Activated naive CD4-positive, alpha-beta T cell (primary cell): Measurements from ENCODE around the gene PAOX.
"Not testable (repeated sequence)": the region's sequence is repeated elsewhere in the genome, so short reads cannot be mapped to it uniquely, and the experiment has no call there.

ENCODE experiments used
- DNase-seq, 4 experiments: peaks; one replicate each; lab custom pipeline; 2025; lab: John Stamatoyannopoulos, UW

The PAOX gene

GRCh38 chr10:133364645-133365431 lies 14.2 kb upstream of the PAOX start:
- no peak for DNase-seq

- no peak for DNase-seq
These were observed 13.5 kb upstream of the PAOX start for GRCh38 chr10:133365461-133366129.

DNA sequence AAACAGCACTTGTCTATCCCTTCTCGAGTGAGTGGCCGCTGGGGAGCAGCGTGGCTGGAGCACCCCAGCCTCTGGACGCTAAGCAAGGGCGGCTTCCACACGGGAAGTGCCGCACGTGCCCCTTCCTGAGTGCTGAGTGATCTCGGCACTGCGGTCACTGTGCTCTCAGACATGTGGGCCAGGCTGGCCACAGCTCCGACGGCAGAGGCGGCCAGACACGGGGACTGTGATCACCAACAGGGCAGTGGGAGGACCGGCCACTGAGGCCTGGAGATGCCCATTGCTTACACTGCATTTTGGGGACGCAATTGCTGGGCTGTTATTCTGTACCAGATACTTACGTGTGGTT lies 13.0 kb upstream of the PAOX start:
- DNase-seq: no peak

GRCh38 chr10:133366751-133367150 lies 12.3 kb upstream of the PAOX start:
- no peak for DNase-seq

DNA sequence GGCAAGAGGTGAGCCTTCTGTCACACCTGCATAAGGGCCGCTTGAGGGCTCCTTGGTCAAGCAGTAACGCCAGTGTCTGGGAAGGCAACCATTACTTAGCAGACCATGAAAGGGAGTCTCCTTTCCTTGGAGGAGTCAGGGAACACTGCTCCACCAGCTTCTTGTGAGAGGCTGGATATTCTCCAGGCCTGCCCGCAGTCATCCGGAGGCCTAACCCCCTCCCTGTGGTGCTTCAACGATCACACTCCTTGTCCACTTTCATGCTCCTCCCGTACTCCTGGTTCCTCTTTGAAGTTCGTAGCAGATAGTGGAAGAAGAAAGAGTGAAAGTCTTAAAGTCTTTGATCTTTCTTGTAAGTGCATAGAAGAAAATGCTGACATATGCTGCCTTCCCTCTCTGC lies 11.6 kb upstream of the PAOX start:
- not testable (repeated sequence) for DNase-seq

DNA sequence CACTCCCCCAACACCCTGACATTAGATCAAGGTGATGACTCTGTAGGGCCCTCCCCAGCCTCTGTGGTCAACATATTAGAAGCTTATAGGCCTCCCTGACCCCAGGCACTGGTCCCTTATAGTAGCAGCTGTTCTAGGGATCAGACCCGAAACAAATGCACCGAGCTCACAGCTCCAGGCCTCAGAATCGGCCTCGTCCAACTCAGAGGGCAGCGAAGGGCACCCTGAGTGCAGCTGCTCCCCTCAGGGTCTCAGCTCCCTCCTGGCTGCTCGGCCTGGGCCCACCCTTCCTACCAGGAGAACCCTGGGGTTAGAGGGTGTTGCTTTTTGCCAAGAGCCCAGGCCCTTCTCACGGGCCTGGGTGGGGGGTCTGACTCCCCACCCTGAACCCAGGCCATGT lies 10.9 kb upstream of the PAOX start:
- DNase-seq: no peak

DNA sequence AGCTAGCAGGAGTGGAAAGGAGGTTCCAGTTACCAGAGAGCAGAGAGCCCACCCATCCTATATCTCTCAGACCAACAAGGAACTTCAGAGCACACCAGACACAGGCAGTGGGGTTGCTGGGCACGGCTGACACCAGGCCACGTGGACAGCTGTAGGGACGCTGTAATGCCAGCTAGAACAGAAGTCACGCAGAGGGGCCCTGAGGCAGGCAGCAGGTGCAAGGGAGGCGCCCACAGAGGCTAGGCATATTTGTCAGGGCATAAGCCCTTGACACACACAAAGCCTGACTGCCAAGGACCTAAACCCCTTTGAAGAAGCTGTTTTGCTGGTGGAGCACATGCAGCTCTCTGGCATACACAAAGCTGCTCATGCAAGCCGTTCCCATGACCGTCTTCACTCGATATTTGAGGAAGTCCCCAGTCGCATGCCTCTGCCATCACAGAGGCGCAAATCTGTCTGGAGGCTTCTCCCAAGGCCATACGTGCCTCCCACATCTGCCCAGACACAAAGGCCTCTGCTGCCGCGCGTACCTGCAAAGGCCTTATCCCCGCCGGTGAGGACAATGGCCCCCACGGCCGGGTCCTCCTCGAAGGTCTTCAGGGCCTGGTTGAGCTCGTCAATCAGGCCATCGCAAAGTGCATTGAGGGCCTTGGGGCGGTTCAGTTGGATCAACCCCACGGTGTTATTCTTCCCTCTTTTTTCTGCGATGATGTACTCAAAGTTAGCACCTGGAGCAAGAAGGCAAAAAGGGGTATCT lies 8.9 kb upstream of the PAOX start:
- no peak for DNase-seq

DNA sequence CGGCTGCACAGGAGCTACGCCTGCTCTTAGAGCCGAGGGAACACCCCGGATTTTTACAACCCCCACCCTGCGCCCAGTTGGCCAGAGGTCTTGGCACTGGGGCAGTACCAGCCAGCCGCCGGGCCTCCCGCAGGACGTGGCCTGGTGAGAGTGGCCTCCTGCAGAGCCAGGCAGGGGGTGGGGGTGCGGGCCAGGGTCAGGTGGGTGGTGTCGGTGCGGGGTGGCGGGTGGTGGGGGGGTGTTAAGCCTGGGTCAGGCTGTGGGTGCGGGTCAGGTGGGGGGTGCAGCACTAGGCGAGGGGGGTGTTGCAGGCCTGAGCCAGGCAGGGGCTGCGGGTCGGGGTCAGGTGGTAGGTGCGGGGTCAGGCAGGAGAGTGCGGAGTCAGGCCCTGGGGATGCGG lies 6.6 kb upstream of the PAOX start:
- no peak for DNase-seq

GRCh38 chr10:133373174-133374090 lies 5.6 kb upstream of the PAOX start, which contains the start of gene ECHS1:
TSS of gene ECHS1 (minus strand) at chr10:133373354. CDS start at chr10:133373333, 21 bp downstream.
- DNase-seq: peak; percentile 66 to 91 (median 76)

DNA sequence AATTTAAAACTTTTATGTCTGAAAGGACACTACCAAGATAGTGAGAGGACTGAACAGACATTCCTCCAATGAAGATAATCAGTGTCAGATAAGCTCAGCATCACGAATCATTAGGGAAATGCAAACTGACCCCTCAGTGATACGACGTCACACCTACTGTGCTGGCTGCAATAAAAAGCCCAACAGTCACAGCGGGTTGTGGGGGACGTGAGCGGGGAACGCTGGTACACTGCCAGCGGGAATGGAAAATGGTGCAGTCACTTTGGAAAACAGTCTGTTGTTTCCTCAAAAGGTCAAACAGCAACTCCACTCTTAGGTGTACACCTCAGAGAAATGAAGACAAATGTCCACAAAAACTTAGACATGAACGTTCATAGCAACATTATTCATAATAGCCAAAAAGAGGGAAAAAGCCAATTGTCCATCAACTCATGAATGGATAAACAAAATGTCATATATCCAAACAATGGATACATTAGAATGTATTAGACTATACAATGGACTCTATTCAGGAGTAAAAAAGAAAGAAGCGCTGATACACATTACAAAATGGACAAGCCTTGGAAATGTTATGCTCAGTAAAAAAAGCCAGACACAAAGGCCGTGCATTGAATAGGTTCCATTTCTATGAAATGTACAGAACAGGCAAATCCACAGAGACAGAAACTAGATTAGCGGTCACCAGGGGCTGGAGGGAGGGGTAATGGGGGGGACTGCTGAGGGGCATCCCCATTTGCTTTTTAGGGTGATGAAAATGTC lies 3.5 kb upstream of the PAOX start:
- DNase-seq: no peak

DNA sequence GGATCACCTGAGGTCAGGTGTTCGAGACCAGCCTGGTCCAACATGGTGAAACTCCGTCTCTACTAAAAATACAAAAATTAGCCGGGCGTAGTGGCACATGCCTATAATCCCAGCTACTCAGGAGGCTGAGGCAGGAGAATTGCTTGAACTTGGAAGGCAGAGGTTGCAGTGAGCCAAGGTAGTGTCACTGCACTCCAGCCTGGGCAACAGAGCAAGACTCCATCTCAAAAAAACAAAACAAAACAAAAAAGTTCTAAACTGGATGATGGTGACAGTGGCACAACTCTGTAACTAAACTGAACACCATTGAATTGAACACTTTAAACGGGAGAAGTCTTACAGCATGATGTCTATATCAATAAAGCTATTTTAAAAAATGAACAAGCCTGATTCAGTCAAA lies 2.9 kb upstream of the PAOX start:
- DNase-seq: not testable (repeated sequence)

DNA sequence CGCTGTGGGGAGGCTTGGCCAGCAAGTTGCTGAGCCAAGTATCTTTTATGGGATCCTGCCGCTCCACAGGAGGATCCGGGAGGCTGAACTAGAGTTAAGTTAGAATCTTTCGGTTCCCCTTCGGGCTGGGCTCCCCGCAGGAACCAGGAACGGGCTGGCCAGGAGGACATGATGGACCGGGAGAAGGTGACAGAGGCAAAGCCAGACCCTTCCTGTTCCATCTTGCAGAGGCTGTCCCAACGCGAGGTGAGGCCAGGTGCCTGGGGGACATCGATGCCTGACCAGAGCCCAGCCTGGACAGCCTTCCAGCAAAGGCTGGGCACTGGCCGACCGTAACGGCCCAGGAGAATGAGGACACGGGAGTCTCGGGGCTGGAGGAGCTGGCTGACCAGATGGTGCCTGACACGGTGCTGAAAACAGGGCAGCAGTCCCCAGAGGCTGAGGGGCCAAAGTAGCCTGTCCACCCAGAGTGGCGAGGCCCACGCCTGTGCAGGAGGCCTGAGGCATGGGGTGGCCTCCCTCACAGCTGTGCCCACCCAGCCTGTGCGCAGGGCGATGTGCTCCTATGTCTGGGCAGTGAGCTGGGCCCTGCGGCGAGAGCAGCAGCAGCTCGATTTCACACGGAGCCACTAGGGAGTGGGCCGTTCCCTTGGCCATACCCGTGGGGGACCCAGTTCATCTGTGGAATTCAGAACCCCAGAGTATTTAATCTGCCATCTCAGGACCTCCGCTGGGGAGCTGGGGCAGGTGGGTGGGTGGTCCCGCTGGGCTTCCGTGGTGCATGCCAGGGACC lies 1.8 kb upstream of the PAOX start:
- DNase-seq: no peak

- no peak for DNase-seq
These were observed 1.2 kb upstream of the PAOX start for GRCh38 chr10:133377818-133378250.

GRCh38 chr10:133378251-133379096 lies 588 bp upstream of the PAOX start:
- DNase-seq: peak in 2 of 4 experiments; percentile 56 to 64

DNA sequence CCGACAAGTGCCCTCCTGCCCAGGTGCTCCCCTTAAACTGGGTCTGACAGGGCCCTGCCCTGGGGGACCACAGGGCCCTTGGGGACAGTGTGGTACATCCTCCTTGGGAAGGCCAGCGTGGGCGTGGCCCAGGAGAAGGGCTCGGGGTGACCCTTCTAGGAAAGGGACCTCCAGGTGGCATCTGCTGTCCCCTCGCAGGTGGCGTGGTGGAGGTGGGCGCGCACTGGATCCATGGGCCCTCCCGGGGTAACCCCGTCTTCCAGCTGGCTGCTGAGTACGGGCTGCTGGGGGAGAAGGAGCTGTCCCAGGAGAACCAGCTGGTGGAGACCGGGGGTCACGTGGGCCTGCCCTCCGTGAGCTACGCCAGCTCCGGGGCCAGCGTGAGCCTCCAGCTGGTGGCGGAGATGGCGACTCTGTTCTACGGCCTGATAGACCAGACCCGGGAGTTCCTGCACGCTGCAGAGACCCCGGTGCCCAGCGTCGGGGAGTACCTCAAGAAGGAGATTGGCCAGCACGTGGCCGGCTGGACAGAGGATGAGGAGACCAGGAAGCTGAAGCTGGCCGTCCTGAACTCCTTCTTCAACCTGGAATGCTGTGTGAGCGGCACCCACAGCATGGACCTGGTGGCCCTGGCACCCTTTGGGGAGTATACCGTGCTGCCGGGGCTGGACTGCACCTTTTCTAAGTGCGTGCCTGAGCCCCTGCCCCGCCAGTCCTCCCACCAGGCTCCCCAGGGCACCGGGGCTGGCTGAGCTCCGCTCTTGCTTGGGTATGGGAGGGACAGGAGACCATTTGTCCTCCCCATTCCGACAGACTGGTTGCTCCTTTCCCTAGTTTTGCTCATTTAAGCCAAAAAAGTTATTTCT lies 972 bp downstream of the PAOX start:
- no peak for DNase-seq

DNA sequence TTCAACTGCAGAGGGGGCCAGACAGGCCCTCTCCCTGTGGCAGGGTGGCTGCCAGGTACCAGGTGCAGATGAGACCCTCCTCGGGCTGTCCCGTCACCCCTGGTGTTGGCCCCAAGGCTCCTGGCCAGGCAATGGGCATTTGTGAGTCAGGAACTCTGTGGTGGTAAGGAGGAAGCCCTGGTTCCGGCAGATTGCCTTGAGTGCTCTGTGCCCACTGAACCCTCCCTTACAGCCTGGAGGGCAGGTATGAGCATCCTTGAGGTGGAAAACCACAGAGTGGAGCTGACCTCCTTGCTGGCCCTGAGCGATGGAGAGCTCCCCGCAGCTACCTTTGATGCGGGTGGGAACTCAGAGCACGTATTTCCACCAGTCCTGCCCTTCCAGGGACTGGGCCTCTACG lies 2.0 kb downstream of the PAOX start:
- no peak for DNase-seq

DNA sequence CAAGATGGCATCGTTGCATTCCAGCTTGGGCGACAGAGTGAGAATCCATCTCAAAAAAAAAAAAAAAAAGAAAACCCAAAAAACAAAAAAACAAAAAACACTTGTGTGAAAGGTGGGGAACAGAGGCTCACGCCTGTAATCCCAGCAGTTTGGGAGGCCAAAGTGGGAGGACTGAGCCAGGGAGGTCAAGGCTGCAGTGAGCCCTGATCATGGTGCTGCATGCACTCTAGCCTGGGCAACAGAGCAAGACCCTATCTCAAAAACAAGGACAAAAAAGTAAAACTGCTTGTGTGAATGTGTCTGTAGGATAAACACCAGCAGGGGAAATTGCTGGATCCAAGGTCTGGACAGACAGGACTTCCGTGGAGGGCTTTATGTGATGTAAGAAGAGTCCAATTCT lies 4.5 kb downstream of the PAOX start:
- DNase-seq: no peak

DNA sequence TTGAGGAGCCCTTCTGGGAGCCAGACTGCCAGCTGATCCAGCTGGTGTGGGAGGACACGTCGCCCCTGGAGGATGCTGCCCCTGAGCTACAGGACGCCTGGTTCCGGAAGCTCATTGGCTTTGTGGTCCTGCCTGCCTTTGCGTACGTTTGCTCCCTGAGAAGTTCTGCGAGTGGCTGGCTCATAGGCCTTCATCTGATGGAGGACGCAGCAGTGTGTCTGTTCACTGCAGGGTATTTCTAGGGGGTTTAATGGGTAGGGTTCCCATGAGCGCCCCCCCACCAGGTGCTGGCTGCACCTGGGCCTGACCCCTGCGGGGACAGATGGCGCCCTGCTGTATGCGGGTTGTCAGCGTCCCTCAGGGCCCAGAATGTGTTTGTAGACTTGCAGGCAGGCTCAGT lies 5.0 kb downstream of the PAOX start:
- no peak for DNase-seq
